Liver (tissue), 9 donors: ENCODE data around the gene TRIM52. TPM values are rescaled to one million over a fixed set of nuclear protein-coding genes. Genes with fewer than 3 reads are reported as not detected.
"Not testable (repeated sequence)": the region's sequence is repeated elsewhere in the genome, so short reads cannot be mapped to it uniquely, and the experiment has no call there.

Experiments
- DNase-seq: peaks from one replicate; pipeline ENCODE4 v3.0.0-alpha.2; 2017; ENCODE audit warnings: low spot score
- H3K27ac ChIP-seq, 2 donors: one replicate each; pipeline ENCODE4 v1.7.0; 2013; ENCODE audit warnings: inconsistent platforms in 2 of 2, low read length in 2 of 2, control low read depth in 1 of 2, low read depth in 1 of 2, mild to moderate bottlenecking in 1 of 2
- H3K27me3 ChIP-seq, 4 donors: one replicate each; pipeline versions ENCODE4 v1.6.1 to v1.7.0; 2013; ENCODE audit warnings: low read length in 3 of 4, inconsistent platforms in 1 of 4, mild to moderate bottlenecking in 1 of 4, moderate library complexity in 1 of 4; ENCODE audit not compliant: control insufficient read depth in 4 of 4, insufficient read depth in 4 of 4
- H3K36me3 ChIP-seq, 4 donors: one replicate each; pipeline versions ENCODE4 v1.6.1 to v1.7.0; 2013; ENCODE audit warnings: low read length in 3 of 4, mild to moderate bottlenecking in 3 of 4, low read depth in 1 of 4, moderate library complexity in 1 of 4; ENCODE audit not compliant: control insufficient read depth in 4 of 4, insufficient read depth in 3 of 4
- H3K4me1 ChIP-seq, 4 donors: one replicate each; pipeline versions ENCODE4 v1.6.1 to v1.7.0; 2013; ENCODE audit warnings: low read length in 3 of 4, mild to moderate bottlenecking in 3 of 4, moderate library complexity in 1 of 4; ENCODE audit not compliant: control insufficient read depth in 4 of 4, insufficient read depth in 4 of 4
- H3K4me3 ChIP-seq, 3 donors: one replicate each; pipeline versions ENCODE4 v1.6.1 to v1.7.0; 2013; ENCODE audit warnings: low read length in 3 of 3, control low read depth in 1 of 3, low read depth in 1 of 3, mild to moderate bottlenecking in 1 of 3
- H3K9ac ChIP-seq, 2 donors: one replicate each; pipeline ENCODE4 v1.7.0; 2013; ENCODE audit warnings: low read length in 2 of 2, mild to moderate bottlenecking in 2 of 2, moderate library complexity in 2 of 2, control low read depth in 1 of 2, low read depth in 1 of 2
- H3K9me3 ChIP-seq, 4 donors: one replicate each; pipeline versions ENCODE4 v1.6.1 to v1.7.0; 2013; ENCODE audit warnings: low read length in 3 of 4; ENCODE audit not compliant: control insufficient read depth in 4 of 4
- GABPA ChIP-seq, 2 donors: IDR thresholded peaks in 1 of 2; conservative IDR thresholded peaks in 1 of 2; 2 replicates each; pipeline ENCODE4 v1.6.1; 2016; ENCODE audit warnings: antibody characterized with exemption in 2 of 2, mild to moderate bottlenecking in 1 of 2, moderate library complexity in 1 of 2
- JUND ChIP-seq, 2 donors: IDR thresholded peaks; 2 replicates each; pipeline ENCODE4 v1.6.1; 2016; ENCODE audit warnings: antibody characterized with exemption in 2 of 2
- NR2F2 ChIP-seq: IDR thresholded peaks from 2 replicates; pipeline ENCODE4 v1.6.1; 2016; ENCODE audit warnings: antibody characterized with exemption
- ZBTB33 ChIP-seq: IDR thresholded peaks from 2 replicates; pipeline ENCODE4 v1.6.1; 2016; ENCODE audit warnings: antibody characterized with exemption
- WGBS: extraction: QIAGEN DNeasy Blood & Tissue Kit; methylation state at CpG from one replicate; pipeline ENCODE4 v1.1.7; 2013; 5-methylcytosine and 5-hydroxymethylcytosine counted together
- polyA plus RNA-seq, 2 donors: library from polyadenylated mRNA; stranded (reverse) in 1 of 2; unstranded in 1 of 2; fragments of 200-250 nt in 1 of 2; fragments of >200 nt in 1 of 2; fragmentation: Nextera tagmentation in 1 of 2; extraction: Ambion mirVana in 1 of 2; gene quantifications; one replicate each; pipeline versions ENCODE4 v1.2.1 to v1.2.3, GENCODE V29; 2013 to 2015
- total RNA-seq, 2 donors: library from RNA; depleted of rRNA; stranded (reverse); fragments of >200 nt; gene quantifications; one replicate each; pipeline ENCODE4 v1.2.3, GENCODE V29; 2014
- donor health status: healthy.
- donor health status: healthy.
- donor health status: healthy.
- donor health status: healthy.
- donor health status: healthy.

TRIM52 gene
- total and polyA plus RNA-seq, 4 donors = 2.8 to 11.4 (median 6.3) TPM

DNA sequence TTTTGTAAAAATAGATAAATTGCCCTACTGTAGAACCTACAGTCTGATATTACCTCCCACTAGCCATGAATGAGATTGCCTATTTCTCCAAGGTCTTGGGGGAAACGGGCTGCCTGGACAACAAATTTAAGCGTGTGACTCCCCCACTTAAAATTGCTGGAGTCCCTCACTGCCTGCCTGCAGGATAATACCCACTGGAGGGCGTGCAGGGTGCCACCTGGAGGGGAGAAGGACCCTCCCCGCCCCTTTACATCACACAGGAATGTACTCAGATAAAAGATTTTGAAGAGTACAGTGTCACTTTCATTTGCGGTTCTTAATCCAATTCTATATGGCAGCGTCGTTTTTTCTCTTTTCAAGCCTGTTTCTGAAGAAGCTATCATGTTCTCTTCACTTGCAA, 49.7 kb downstream of the TRIM52 start:
- H3K9me3 ChIP-seq = no peaks in the 10 kb centered on the region
- H3K4me3 ChIP-seq = no peak overlapping the region
- 57% methylated on average over 7 of the region's 7 CpGs for WGBS
- no peak overlapping the region for H3K27ac ChIP-seq
- H3K9ac ChIP-seq = no peak overlapping the region
- DNase-seq = no peak
- no peaks in the 10 kb centered on the region for H3K27me3 ChIP-seq
- H3K4me1 ChIP-seq = peaks cover 0 to 9% (median 5%) of the 10 kb centered on the region in 4 donors
- H3K36me3 ChIP-seq = no peaks in the 10 kb centered on the region
- no peak for TF ChIP-seq JUND (IDR thresholded peaks at IDR 0.05)

DNA sequence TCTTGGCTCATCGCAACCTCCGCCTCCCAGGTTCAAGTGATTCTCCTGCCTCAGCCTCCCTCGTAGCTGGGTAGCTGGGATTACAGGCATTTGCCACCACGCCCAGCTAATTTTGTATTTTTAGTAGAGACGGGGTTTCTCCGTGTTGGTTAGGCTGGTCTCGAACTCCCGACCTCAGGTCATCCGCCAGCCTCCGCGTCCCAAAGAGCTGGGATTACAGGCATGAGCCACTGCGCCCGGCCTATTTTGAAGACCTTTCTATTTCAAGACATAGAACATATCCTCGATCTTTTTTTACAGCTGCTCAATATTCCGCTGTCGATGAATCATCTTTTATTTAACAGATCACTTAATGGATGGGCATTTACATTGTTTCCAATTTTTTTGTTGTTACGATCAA, 50.2 kb downstream of the TRIM52 start:
- not testable (repeated sequence) for H3K27me3 ChIP-seq, H3K9me3 ChIP-seq, H3K4me3 ChIP-seq, H3K36me3 ChIP-seq, H3K9ac ChIP-seq, DNase-seq, H3K27ac ChIP-seq
- H3K4me1 ChIP-seq = peaks cover 0 to 14% (median 8%) of the 10 kb centered on the region in 4 donors
- WGBS = 75% methylated on average over 17 of the region's 17 CpGs

DNA sequence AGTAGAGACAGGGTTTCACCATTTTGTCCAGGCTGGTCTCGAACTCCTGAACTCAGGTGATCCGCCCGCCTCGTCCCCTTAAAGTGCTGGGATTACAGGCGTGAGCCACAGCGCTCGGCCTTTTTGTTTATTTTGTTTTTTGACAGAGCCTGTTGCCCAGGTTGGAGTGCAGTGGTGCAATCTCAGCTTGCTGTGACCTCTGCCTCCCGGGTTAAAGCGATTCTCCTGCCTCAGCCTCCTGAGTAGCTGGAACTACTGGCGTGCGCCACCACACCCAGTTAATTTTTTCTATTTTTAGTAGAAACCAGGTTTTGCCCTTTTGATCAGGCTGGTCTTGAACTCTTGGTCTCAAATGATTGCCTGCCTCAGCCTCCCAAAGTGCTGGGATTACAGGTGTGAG, 50.8 kb downstream of the TRIM52 start:
- 69% methylated on average over 11 of the region's 11 CpGs for WGBS
- not testable (repeated sequence) for H3K9ac ChIP-seq, H3K27ac ChIP-seq, H3K9me3 ChIP-seq, DNase-seq, H3K27me3 ChIP-seq, H3K36me3 ChIP-seq, H3K4me3 ChIP-seq
- H3K4me1 ChIP-seq = peaks cover 2 to 19% (median 13%) of the 10 kb centered on the region in 4 donors

DNA sequence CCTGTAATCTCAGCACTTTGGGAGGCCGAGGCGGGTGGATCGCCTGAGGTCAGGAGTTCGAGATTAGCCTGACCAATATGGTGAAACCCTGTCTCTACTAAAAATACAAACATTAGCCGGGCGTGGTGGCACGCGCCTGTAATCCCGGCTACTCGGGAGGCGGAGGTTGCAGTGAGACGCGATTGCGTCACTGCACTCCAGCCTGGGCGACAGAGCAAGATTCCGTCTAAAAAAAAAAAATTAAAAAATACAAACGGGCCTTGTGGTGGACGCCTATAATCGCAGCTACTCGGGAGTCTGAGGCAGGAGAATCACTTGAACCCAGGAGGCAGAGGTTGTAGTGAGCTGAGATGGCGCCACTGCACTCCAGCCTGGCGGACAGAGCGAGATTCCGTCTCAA, 51.9 kb downstream of the TRIM52 start:
- H3K4me1 ChIP-seq = peaks cover 12 to 30% (median 22%) of the 10 kb centered on the region in 4 donors
- WGBS = 82% methylated on average over 24 of the region's 24 CpGs
- not testable (repeated sequence) for H3K27me3 ChIP-seq, H3K4me3 ChIP-seq, H3K9ac ChIP-seq, H3K27ac ChIP-seq, H3K9me3 ChIP-seq, DNase-seq, H3K36me3 ChIP-seq

- 48% methylated on average over 3 of the region's 3 CpGs for WGBS
- H3K27ac ChIP-seq = no peak overlapping the region
- no peak overlapping the region for H3K4me3 ChIP-seq
- H3K9ac ChIP-seq = no peak overlapping the region
- no peaks in the 10 kb centered on the region for H3K9me3 ChIP-seq
- TF ChIP-seq NR2F2 (no peak), ZBTB33 (no peak), GABPA (IDR thresholded peaks at IDR 0.05 in 1 of 2, conservative IDR thresholded peaks at IDR 0.05 in 1 of 2) (peak in 1 of 2 donors; percentile 4)
- peaks cover 12 to 37% (median 26%) of the 10 kb centered on the region in 4 donors for H3K4me1 ChIP-seq
- H3K27me3 ChIP-seq = no peaks in the 10 kb centered on the region
- DNase-seq = no peak
- no peaks in the 10 kb centered on the region for H3K36me3 ChIP-seq
These were observed 53.0 kb downstream of the TRIM52 start for GRCh38 chr5:181207960-181208253.
